Breast epithelium (tissue), 4 donors: ENCODE results near the gene TTC38. TPM values are rescaled to one million over a fixed set of nuclear protein-coding genes. Genes with fewer than 3 reads are reported as not detected.

ENCODE experiments used
- DNase-seq, 2 donors: peaks; one replicate each; pipeline ENCODE4 v3.0.0-alpha.2; 2019; ENCODE audit warnings: low spot score in 2 of 2
- H3K27ac ChIP-seq, 2 donors: fragments of 200-600 bp; sonication (generic) in 1 of 2; one replicate each; pipeline ENCODE4 v1.5.1; 2016 to 2019; ENCODE audit warnings: mild to moderate bottlenecking in 1 of 2
- H3K27me3 ChIP-seq, 2 donors: fragments of 200-600 bp; sonication (generic) in 1 of 2; one replicate each; pipeline versions ENCODE4 v1.5.1 to v1.6.0; 2017 to 2019; ENCODE audit warnings: control low read depth in 1 of 2, mild to moderate bottlenecking in 1 of 2
- H3K36me3 ChIP-seq: fragments of 200-600 bp; one replicate; pipeline ENCODE4 v1.5.1; 2019
- H3K4me1 ChIP-seq, 2 donors: fragments of 200-600 bp; sonication (generic); one replicate each; pipeline ENCODE4 v1.5.1; 2016 to 2019; ENCODE audit warnings: control low read depth in 1 of 2
- H3K4me3 ChIP-seq, 3 donors: fragments of 200-600 bp; sonication (generic); 1 replicate in 2 of 3; 2 replicates in 1 of 3; pipeline ENCODE4 v1.5.1; 2016 to 2019; ENCODE audit warnings: mild to moderate bottlenecking in 3 of 3, moderate library complexity in 2 of 3
- H3K9me3 ChIP-seq, 2 donors: fragments of 200-600 bp; sonication (generic) in 1 of 2; one replicate each; pipeline ENCODE4 v1.5.1; 2016 to 2019; ENCODE audit warnings: control low read depth in 1 of 2
- CTCF ChIP-seq, 3 donors: fragments of 450-650 bp; IDR thresholded peaks; one replicate each; pipeline ENCODE4 v1.5.1; 2016 to 2017; ENCODE audit warnings: antibody characterized with exemption in 3 of 3, mild to moderate bottlenecking in 3 of 3, moderate library complexity in 3 of 3
- POLR2A ChIP-seq: fragments of 450-650 bp; IDR thresholded peaks from one replicate; pipeline ENCODE4 v1.6.1; 2016; ENCODE audit warnings: antibody characterized with exemption, mild to moderate bottlenecking, moderate library complexity
- POLR2AphosphoS5 ChIP-seq, 3 donors: sonication (generic); formaldehyde crosslinking; IDR thresholded peaks; one replicate each; pipeline ENCODE4 v1.6.1; 2017; ENCODE audit warnings: antibody characterized with exemption in 3 of 3
- intact Hi-C: fragments of 100-400 bp; cut with DNase I; formaldehyde crosslinking; loops from one replicate; pipeline ENCODE4 v1.15.1; 2023; ENCODE audit warnings: low total_unique reads
- total RNA-seq, 3 donors: library from RNA; depleted of rRNA; stranded (reverse); fragments of >200 nt; gene quantifications; one replicate each; pipeline ENCODE4 v1.1.0, GENCODE V29; 2016

The TTC38 gene
- total RNA-seq, 3 donors from 2014 or later: 55.6 to 115 (median 82.3) TPM

GRCh38 chr22:46278656-46279645 lies 11.1 kb downstream of the TTC38 start:
- Histone ChIP-seq H3K4me1 (no peaks in the 10 kb centered on the region), H3K9me3 (no peaks in the 10 kb centered on the region), H3K4me3 (no peak overlapping the region), H3K27ac (no peak overlapping the region), H3K27me3 (no peaks in the 10 kb centered on the region), H3K36me3 (peaks cover 10% of the 10 kb centered on the region)
- TF ChIP-seq POLR2A (no peak), CTCF (IDR thresholded peaks at IDR 0.05) (no peak), POLR2AphosphoS5 (IDR thresholded peaks at IDR 0.05) (no peak)
- intact Hi-C loops: no loop called here
- no peak for DNase-seq

DNA sequence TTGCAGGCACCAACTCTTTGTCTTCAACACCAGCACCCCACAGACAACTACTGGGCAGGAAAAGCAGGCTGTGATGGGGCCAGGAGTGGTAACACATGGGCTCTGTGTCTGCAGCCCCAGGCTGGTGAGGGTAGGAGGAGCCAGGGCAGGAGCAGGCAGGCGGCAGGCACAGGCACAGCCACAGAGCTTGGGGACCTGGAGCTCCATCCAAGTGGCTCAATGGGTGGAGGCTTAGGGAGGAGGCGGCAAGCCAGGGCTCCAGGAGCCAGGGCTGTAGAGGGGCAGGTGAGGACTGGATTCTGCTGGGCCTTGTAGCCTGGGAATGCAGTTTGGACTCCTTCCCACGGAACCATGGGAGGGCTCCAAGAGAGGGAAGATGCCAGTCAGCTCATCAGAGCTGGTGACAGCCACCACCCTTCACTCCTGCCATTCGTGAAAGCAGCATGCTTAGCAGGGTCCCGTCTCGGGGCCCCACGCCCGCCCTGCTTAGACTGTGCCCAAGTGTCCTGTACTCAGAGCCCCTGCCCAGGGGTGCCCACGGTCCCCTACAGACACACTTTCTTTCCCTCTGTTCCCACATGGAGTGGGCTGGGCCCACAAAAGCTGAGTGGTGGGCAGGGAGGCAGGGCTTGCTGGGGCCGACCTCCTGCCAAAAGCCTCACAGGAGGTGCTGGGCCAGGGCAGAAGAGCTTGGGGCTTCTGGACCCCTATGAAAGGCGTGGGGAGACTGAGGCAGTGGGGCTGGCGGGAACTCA lies 12.4 kb downstream of the TTC38 start:
- no peak for DNase-seq
- no peak overlapping the region for H3K27ac ChIP-seq
- no peaks in the 10 kb centered on the region for H3K4me1 ChIP-seq
- H3K4me3 ChIP-seq: no peak overlapping the region
- intact Hi-C loops: no loop called here
- TF ChIP-seq POLR2AphosphoS5 (IDR thresholded peaks at IDR 0.05) (no peak), POLR2A (no peak), CTCF (IDR thresholded peaks at IDR 0.05) (no peak)
- H3K9me3 ChIP-seq: no peaks in the 10 kb centered on the region
- no peaks in the 10 kb centered on the region for H3K27me3 ChIP-seq
- H3K36me3 ChIP-seq: peaks cover 10% of the 10 kb centered on the region

DNA sequence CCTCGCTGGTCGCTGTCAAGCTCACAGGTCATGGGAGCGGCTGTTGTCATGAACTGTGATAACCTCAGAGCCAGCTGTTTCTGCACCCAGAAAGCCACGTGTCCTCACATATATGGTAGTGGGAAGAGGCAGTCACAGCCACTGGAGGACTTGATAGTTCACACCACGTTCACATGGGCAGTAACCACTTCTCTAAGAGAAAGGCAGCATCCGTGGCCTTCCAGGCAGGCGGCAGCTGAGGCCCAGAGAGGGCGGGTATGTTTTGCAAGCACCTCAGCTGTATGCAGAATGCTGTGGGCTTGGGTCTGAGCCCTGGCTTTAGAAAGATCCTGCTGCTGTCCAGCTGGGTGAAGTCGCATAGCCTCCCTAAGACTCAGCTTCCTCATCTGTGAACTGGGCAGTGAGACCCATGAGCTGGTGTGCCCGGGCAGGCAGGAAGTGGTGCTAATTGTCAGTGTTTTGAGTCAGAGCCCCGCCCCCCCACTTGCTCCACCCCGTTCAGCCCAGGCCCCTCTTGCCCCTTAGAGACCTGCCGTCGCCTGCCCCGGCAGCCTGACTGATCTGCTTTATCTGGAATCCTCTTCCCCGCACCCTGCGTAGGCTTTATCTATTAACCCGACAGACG lies 13.3 kb downstream of the TTC38 start:
- H3K27ac ChIP-seq: no peak overlapping the region
- intact Hi-C loops: no loop called here
- TF ChIP-seq POLR2A (no peak), CTCF (IDR thresholded peaks at IDR 0.05) (no peak), POLR2AphosphoS5 (IDR thresholded peaks at IDR 0.05) (no peak)
- H3K9me3 ChIP-seq: no peaks in the 10 kb centered on the region
- H3K27me3 ChIP-seq: no peaks in the 10 kb centered on the region
- no peak overlapping the region for H3K4me3 ChIP-seq
- H3K36me3 ChIP-seq: peaks cover 10% of the 10 kb centered on the region
- no peaks in the 10 kb centered on the region for H3K4me1 ChIP-seq
- no peak for DNase-seq

DNA sequence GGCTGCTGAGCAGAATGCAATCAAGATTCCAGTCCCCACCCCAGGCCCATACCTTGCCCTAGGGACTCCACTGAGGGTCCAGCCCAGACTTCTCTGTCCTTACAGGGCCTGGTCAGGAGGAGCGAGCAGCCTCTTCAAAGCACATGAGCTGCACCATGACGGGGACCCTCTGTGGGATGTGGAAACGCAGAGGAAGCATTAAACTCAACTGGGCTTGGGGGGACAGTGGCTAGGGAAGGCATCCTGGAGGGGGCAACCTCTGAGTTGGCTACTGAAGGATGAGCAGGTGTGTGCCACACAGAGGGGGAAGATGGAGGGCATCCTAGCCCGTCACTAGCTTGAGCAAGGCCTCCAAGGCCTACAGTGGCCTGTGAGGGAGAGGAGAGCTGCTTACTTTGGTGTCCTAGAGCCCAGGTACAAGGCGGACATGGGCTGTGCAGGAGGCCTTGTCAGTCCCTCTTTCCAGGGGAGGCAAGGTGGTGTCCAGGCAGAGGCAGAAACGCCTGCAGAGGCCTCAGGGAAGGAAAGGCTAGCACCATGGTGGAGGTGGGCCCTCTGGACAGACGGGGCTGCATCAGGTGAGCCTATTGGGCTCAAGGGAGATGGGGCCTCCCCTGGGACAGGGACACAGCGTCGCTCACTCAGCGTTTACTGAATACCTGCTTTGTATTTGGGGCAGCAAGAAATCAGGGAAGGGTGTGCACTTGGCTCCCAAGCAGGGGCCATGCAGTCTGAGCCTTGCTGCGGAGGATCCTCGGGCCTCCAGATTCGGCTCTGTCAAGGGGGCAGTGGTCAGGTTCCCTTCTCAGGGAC lies 14.3 kb downstream of the TTC38 start:
- DNase-seq: no peak
- intact Hi-C loops: no loop called here
- TF ChIP-seq POLR2AphosphoS5 (IDR thresholded peaks at IDR 0.05): no peak
- no peak for TF ChIP-seq CTCF (IDR thresholded peaks at IDR 0.05)
- no peak for TF ChIP-seq POLR2A
- no peaks in the 10 kb centered on the region for H3K27me3 ChIP-seq
- H3K4me1 ChIP-seq: no peaks in the 10 kb centered on the region
- no peaks in the 10 kb centered on the region for H3K9me3 ChIP-seq
- H3K27ac ChIP-seq: no peak overlapping the region
- H3K36me3 ChIP-seq: peaks cover 10% of the 10 kb centered on the region
- no peak overlapping the region for H3K4me3 ChIP-seq
